ENCODE data around the gene PLOD2.

The PLOD2 gene

DNA sequence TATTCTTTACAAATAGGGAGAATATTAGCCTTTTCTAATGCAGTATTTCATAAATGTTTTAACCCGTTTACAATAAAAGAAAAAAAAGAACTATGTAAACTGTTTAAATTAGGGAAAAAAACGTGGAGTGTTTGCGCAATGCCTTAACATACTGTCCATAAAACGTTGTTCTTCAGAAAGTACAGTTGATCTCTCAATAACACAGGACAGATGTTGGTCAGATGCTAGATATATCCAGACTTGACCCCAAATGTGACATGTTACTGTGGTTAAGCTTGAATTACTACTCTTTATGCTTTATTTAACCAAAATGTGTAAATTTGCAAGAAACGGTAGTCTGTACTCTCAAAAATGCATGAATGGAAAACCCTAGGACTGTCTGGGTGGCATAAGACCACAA lies 110.3 kb downstream of the PLOD2 start:
- H3K27ac Mint-ChIP-seq: no peak overlapping the region
- ATAC-seq (ENCODE audit: low read depth) (no peak), DNase-seq (ENCODE audit: low spot score in 2 of 2) (no peak)
- H3K36me3 Mint-ChIP-seq: no peaks in the 10 kb centered on the region
- no peaks in the 10 kb centered on the region for H3K27me3 Mint-ChIP-seq
- H3K4me3 Mint-ChIP-seq: no peak overlapping the region
- H3K4me1 Mint-ChIP-seq: no peaks in the 10 kb centered on the region
- H3K9me3 Mint-ChIP-seq: no peaks in the 10 kb centered on the region

DNA sequence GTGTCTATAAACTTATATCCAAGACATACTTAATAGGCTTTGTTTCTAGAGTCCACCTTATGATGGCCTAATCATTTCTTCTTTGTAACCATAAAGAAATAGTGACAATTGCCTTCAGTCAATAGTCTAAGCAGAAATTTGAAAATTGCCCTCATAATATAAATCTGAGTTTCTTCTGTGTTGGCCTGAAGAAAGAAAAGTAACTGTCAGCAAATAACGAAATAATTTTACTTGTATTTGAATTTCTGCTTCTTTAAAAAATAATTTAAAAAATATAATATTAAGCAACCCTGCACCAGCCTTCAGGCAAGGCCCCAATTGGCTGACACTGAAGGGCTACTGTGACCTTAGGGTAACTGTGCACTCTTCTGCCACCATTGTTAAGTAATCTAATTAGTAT lies 113.5 kb downstream of the PLOD2 start:
- H3K27ac Mint-ChIP-seq: no peak overlapping the region
- ATAC-seq (ENCODE audit: low read depth) (no peak), DNase-seq (ENCODE audit: low spot score in 2 of 2) (no peak)
- no peak overlapping the region for H3K4me3 Mint-ChIP-seq
- no peaks in the 10 kb centered on the region for H3K4me1 Mint-ChIP-seq
- H3K9me3 Mint-ChIP-seq: no peaks in the 10 kb centered on the region
- H3K36me3 Mint-ChIP-seq: no peaks in the 10 kb centered on the region
- H3K27me3 Mint-ChIP-seq: no peaks in the 10 kb centered on the region

- Mint-ChIP-seq H3K4me1 (no peaks in the 10 kb centered on the region), H3K27ac (no peak overlapping the region), H3K9me3 (no peaks in the 10 kb centered on the region), H3K36me3 (no peaks in the 10 kb centered on the region), H3K27me3 (no peaks in the 10 kb centered on the region), H3K4me3 (no peak overlapping the region)
- ATAC-seq (ENCODE audit: low read depth): no peak
- DNase-seq (ENCODE audit: low spot score in 2 of 2): no peak
Measured at GRCh38 chr3:146044046-146044445, 116.9 kb downstream of the PLOD2 start.

- no peaks in the 10 kb centered on the region for H3K27me3 Mint-ChIP-seq
Measured at GRCh38 chr3:146040630-146041029, 120.4 kb downstream of the PLOD2 start.

GRCh38 chr3:146037697-146038096 lies 123.3 kb downstream of the PLOD2 start:
- ATAC-seq (ENCODE audit: low read depth) (no peak), DNase-seq (ENCODE audit: low spot score in 2 of 2) (no peak)
- no peak overlapping the region for H3K27ac Mint-ChIP-seq
- H3K4me3 Mint-ChIP-seq: no peak overlapping the region
- no peaks in the 10 kb centered on the region for H3K4me1 Mint-ChIP-seq
- no peaks in the 10 kb centered on the region for H3K36me3 Mint-ChIP-seq
- H3K27me3 Mint-ChIP-seq: peaks cover 1% of the 10 kb centered on the region
- H3K9me3 Mint-ChIP-seq: no peaks in the 10 kb centered on the region

More at GRCh38 chr3:146040630-146041029, 120.4 kb downstream of the PLOD2 start:
- Mint-ChIP-seq H3K4me1 (no peaks in the 10 kb centered on the region), H3K27ac (no peak overlapping the region), H3K4me3 (no peak overlapping the region), H3K36me3 (no peaks in the 10 kb centered on the region), H3K9me3 (no peaks in the 10 kb centered on the region)
- DNase-seq (ENCODE audit: low spot score in 2 of 2) (no peak), ATAC-seq (ENCODE audit: low read depth) (no peak)

DNA sequence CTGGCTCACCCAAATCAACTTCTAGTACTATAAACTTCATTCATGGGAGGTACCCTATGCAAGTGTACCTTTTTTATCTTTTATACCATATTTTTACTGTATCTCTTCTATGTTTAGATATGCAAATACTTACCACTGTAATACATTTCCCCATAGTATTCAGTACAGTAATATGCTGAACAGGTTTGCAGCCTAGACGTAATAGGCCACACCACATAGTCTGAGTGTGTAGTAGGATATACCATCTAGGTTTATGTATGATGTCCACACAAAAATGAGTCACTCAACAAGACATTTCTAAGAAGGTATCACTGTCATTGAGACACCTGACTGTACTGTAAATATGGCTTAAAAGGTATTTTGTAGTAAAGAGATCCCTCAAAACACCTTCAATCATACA lies 124.7 kb downstream of the PLOD2 start:
- DNase-seq (ENCODE audit: low spot score in 2 of 2) (no peak), ATAC-seq (ENCODE audit: low read depth) (no peak)
- no peak overlapping the region for H3K4me3 Mint-ChIP-seq
- H3K36me3 Mint-ChIP-seq: no peaks in the 10 kb centered on the region
- no peak overlapping the region for H3K27ac Mint-ChIP-seq
- peaks cover 1% of the 10 kb centered on the region for H3K27me3 Mint-ChIP-seq
- H3K9me3 Mint-ChIP-seq: peaks cover 3% of the 10 kb centered on the region
- H3K4me1 Mint-ChIP-seq: no peaks in the 10 kb centered on the region

DNA sequence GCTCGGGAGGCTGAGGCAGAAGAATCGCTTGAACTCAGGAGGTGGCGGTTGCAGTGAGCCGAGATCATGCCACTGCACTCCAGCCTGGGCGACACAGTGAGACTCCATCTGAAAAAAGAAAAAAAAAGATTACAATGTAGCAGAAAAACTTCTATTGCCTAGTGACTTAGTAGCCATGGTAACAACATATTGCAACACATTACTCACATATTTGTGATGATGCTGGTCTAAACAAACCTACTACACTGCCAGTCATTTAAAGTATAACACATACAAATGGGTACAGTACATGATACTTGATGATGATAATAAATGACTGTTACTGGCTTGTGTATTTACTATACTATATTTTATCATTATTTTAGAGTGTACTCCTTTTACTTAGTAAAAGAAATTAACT lies 125.6 kb downstream of the PLOD2 start:
- no peak for ATAC-seq (ENCODE audit: low read depth)
- DNase-seq (ENCODE audit: low spot score in 2 of 2): no peak
- H3K9me3 Mint-ChIP-seq: peaks cover 4% of the 10 kb centered on the region
- H3K4me3 Mint-ChIP-seq: no peak overlapping the region
- no peaks in the 10 kb centered on the region for H3K4me1 Mint-ChIP-seq
- H3K36me3 Mint-ChIP-seq: no peaks in the 10 kb centered on the region
- H3K27me3 Mint-ChIP-seq: peaks cover 1% of the 10 kb centered on the region
- H3K27ac Mint-ChIP-seq: no peak overlapping the region

DNA sequence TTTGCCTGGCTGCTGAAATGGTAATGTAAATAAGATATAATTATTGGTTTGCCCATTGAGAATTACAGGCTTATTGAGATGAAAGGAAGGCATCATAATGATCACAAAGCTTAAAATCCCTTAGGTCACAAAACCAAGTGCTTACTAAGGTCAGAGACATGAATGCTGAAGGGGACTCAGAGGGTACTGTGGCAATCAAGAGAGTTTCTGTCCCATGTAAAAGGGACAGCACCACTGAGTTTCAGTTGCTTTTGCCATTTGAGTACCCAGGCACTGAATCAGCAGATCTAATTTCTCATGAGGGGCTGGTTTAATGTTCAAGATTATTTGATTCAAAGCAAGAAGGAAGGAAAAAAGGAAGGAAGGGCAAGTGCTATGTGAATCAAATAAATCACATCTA lies 127.0 kb downstream of the PLOD2 start:
- H3K4me3 Mint-ChIP-seq: no peak overlapping the region
- H3K36me3 Mint-ChIP-seq: no peaks in the 10 kb centered on the region
- ATAC-seq (ENCODE audit: low read depth) (no peak), DNase-seq (ENCODE audit: low spot score in 2 of 2) (no peak)
- H3K27me3 Mint-ChIP-seq: peaks cover 1% of the 10 kb centered on the region
- H3K9me3 Mint-ChIP-seq: peaks cover 6% of the 10 kb centered on the region
- H3K4me1 Mint-ChIP-seq: no peaks in the 10 kb centered on the region
- no peak overlapping the region for H3K27ac Mint-ChIP-seq

- Mint-ChIP-seq H3K9me3 (peaks cover 6% of the 10 kb centered on the region), H3K27ac (no peak overlapping the region), H3K27me3 (no peaks in the 10 kb centered on the region), H3K4me3 (no peak overlapping the region), H3K4me1 (no peaks in the 10 kb centered on the region), H3K36me3 (no peaks in the 10 kb centered on the region)
- no peak for DNase-seq (ENCODE audit: low spot score in 2 of 2)
- no peak for ATAC-seq (ENCODE audit: low read depth)
Measured at GRCh38 chr3:146026547-146026946, 134.4 kb downstream of the PLOD2 start.

DNA sequence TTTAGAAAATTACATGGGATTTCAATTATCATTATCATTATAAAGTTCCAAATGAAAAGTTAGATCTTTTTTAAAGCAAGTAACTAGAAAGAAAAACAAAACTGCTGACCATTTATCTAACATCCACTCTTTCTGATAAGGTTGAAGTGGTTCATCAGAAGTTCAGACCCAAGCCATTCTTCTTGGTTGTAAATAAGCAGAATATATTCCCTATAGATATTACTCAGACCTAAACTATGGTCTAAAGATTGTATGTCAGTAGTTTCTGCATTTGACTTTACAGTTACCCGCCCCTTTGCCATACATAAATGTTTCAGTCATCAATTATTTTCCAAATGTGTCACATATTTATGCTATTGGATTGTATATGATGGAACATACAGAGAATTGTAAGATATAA lies 136.7 kb downstream of the PLOD2 start:
- Mint-ChIP-seq H3K4me3 (no peak overlapping the region), H3K27me3 (no peaks in the 10 kb centered on the region), H3K27ac (no peak overlapping the region), H3K4me1 (no peaks in the 10 kb centered on the region), H3K36me3 (no peaks in the 10 kb centered on the region), H3K9me3 (no peaks in the 10 kb centered on the region)
- DNase-seq (ENCODE audit: low spot score in 2 of 2): no peak
- ATAC-seq (ENCODE audit: low read depth): no peak

DNA sequence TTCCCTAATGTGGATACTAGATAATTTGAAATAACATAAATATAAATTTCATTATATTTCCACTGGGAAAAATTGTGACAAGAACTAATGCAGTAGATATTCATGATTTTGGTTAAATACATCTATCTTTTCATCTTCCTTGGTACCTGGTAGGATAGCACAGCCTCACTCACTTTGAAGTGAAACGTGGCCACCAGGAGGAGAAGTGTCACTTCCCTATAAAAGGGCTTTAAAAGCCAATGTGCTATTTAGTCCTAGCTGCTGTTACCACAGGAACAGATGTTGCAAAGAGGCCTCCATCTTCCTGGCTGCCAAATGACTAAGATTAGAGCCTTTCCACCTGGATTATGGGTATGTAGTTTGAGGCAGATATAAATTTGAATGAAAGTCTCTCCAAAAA lies 140.0 kb downstream of the PLOD2 start:
- no peaks in the 10 kb centered on the region for H3K9me3 Mint-ChIP-seq
- no peak overlapping the region for H3K4me3 Mint-ChIP-seq
- no peaks in the 10 kb centered on the region for H3K27me3 Mint-ChIP-seq
- H3K27ac Mint-ChIP-seq: no peak overlapping the region
- no peaks in the 10 kb centered on the region for H3K4me1 Mint-ChIP-seq
- ATAC-seq (ENCODE audit: low read depth) (no peak), DNase-seq (ENCODE audit: low spot score in 2 of 2) (no peak)
- H3K36me3 Mint-ChIP-seq: no peaks in the 10 kb centered on the region

- Mint-ChIP-seq H3K27me3 (no peaks in the 10 kb centered on the region), H3K27ac (no peak overlapping the region)
- no peak for DNase-seq (ENCODE audit: low spot score in 2 of 2)
Measured at GRCh38 chr3:146019508-146019907, 141.5 kb downstream of the PLOD2 start.

More at GRCh38 chr3:146019508-146019907, 141.5 kb downstream of the PLOD2 start:
- Mint-ChIP-seq H3K9me3 (peaks cover 5% of the 10 kb centered on the region), H3K4me1 (no peaks in the 10 kb centered on the region), H3K36me3 (no peaks in the 10 kb centered on the region), H3K4me3 (no peak overlapping the region)
- no peak for ATAC-seq (ENCODE audit: low read depth)
